WI38 (cell line): ENCODE data around the gene PDGFD.

Experiments
- H3K4me3 ChIP-seq: 2 replicates; pipeline ENCODE4 v1.5.1; 2011; ENCODE audit warnings: low read depth, mild to moderate bottlenecking, control low read depth, low read length
- TF ChIP-seq, protein P1 (sequence below): IDR thresholded peaks from 2 replicates; pipeline ENCODE4 v1.5.1; 2012; ENCODE audit warnings: low read depth, mild to moderate bottlenecking, control low read depth, low read length

Gene PDGFD

DNA sequence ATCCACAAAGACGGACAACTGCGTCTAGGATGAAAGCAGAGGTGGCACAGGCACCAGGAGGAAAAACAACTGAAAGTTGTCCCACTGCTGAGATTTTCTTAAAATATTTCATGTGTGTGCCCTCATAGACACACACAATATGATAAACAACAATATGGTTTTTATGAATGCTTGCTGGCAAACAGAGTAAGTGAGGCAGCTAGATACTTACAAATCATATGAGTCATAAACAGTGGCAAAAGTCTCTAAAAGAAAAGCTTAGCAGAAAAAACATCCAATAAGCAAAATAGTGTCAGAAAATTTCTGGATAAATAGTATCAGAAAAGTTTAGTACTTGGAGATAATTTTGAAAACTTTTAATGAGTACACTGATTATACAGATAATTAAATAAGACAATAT lies 228.7 kb downstream of the PDGFD start:
- TF ChIP-seq, protein P1, sequence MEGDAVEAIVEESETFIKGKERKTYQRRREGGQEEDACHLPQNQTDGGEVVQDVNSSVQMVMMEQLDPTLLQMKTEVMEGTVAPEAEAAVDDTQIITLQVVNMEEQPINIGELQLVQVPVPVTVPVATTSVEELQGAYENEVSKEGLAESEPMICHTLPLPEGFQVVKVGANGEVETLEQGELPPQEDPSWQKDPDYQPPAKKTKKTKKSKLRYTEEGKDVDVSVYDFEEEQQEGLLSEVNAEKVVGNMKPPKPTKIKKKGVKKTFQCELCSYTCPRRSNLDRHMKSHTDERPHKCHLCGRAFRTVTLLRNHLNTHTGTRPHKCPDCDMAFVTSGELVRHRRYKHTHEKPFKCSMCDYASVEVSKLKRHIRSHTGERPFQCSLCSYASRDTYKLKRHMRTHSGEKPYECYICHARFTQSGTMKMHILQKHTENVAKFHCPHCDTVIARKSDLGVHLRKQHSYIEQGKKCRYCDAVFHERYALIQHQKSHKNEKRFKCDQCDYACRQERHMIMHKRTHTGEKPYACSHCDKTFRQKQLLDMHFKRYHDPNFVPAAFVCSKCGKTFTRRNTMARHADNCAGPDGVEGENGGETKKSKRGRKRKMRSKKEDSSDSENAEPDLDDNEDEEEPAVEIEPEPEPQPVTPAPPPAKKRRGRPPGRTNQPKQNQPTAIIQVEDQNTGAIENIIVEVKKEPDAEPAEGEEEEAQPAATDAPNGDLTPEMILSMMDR, result no peak
- H3K4me3 ChIP-seq, result no peak overlapping the region

DNA sequence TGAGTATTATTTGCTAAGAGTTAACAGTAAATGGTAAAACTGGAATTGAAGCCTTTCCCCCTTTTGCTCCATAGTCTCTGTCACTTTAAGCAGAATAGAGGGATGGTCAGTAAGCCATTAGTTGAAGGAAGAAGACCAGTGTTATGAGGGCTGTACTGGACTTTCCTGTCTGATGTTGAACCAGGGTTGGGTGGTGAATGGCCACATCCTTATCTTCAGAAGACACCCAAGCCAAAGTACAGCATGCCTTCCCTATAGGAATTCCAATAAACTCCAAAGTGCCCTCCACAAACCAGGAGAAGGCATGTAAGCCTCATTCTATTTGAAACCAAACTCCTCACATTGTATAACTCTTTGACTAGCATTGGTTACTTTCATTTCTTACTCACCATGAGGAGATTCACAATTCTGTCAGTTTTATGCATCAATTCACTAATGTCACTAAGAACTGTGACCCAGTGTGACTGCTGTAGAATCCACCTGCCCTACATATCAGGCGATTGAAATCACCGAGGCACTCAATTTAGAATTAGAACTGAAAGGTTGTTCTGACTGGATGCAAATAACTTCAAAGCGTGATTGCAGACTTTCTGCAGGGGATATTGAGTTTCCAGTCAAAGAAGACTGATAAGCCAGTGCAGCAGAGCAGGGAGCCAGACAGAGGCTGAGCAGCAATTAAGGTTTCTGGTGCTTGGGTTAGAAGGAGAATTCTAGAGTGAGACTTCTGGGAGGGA lies 234.6 kb downstream of the PDGFD start:
- no peak overlapping the region for H3K4me3 ChIP-seq
- TF ChIP-seq, protein P1, result no peak

DNA sequence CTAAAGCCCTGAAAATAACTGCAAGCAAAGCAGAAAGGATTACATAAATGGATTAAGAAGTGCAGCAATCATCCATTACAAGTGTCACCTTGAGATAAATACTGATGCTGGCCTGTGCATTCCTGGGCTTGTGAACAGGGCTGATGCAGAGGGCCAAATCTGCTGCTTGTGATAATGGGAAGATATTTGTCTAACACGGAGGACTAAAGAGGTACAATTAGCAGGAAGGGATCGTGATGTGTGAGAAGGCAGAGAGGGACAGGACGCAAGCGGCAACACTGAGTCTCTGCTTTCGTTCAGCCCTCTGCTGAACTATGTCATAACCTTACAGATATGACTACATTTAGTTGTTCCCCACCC lies 235.2 kb downstream of the PDGFD start:
- H3K4me3 ChIP-seq, result no peak overlapping the region
- TF ChIP-seq, protein P1, result no peak

DNA sequence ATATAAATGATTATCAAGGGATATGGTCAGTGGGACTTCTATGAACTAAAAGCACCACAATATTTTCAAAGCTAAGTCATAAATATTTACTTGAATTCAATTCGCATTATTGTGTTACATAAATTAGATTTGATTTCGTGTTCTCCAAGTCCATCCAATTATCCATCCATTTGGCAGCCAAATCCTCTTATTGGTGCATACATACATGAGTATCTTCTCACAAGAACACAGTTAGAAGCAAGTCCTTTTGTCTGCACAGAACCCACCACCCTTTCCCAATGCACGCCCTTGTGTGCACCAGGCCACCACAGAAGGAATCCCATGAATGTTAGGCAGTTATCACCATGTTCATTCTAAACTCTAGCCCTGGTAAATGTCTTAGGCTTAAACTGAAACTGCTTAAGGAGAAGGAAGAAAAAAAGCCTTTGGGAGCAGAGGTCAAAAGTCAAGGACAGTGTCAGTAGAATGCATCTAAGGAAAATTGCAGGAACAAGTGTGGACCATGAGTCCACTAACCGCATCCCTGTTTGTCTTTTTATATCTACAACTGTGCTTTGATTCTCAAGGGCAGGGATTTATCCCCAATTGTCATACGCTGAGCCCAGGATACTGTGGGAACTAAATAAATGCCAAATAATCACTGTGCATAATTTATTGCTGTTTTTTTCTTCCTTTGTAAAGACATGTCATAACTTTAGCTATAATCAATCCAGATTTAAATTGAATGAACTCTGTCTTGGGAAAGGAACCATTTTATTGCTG lies 235.7 kb downstream of the PDGFD start:
- no peak overlapping the region for H3K4me3 ChIP-seq
- TF ChIP-seq, protein P1, result no peak

DNA sequence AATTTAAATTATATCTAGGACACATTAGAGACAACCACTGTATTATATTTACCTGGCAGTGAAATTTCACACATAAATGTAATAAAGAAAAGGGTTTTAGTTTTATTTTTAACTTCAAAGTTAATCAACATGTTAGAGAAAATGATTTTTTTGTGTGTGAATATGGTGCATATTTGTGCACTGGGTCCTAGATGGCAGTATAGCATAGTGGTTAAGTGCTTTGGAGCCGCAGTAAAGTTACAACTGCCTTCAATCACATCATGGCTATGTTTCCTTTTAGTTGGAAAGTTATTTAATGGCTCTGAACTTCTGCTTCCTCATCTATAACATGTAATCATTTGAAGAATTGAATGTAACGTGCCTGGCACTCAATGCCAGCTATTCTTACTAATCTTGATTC lies 236.4 kb downstream of the PDGFD start:
- TF ChIP-seq, protein P1, result no peak; the same call in 1 of the 2 replicates

DNA sequence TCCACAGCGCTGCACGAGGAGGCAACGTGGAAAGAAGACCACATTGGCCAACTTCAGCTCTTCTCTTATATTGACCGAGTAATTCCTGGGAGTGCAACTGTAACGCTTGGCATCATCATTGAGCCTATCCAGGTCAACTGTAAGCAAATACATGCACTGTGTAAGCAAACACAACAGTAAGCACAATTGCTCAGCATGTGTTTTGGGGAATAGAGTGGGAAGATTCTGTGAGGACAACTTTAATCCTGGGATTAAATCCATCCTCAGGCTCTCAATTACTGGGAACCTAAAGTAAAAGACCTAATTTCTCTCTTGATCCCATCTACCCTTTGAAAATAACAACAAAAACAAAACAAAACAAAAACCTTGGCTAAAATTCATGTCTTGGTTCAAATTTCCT lies 237.0 kb downstream of the PDGFD start:
- TF ChIP-seq, protein P1, result no peak
- H3K4me3 ChIP-seq, result no peak overlapping the region

More for the DNA sequence above, 236.4 kb downstream of the PDGFD start:
- H3K4me3 ChIP-seq, result no peak overlapping the region
